Natural killer cell (primary cell): ENCODE results near the gene NUP205. TPM values are rescaled to one million over a fixed set of nuclear protein-coding genes. Genes with fewer than 3 reads are reported as not detected.

ENCODE experiments used
- ATAC-seq, 3 donors: fragments of 150-1000 bp in 2 of 3; fragments of 200-7000 bp in 1 of 3; cut with Tn5 transposase; 1 replicate in 1 of 3; 2 replicates in 2 of 3; pipeline ENCODE4 v1.10.0; 2021; ENCODE audit warnings: mild to moderate bottlenecking in 2 of 3, moderate library complexity in 2 of 3
- DNase-seq, 2 donors: peaks; one replicate each; pipeline versions ENCODE4 v3.0.0 to v3.0.0-alpha.2; 2013 to 2021; ENCODE audit warnings: mixed read lengths in 1 of 2
- H3K27ac ChIP-seq: one replicate; pipeline ENCODE4 v1.5.1; 2013; ENCODE audit warnings: mild to moderate bottlenecking, low read length
- H3K27me3 ChIP-seq: one replicate; pipeline ENCODE4 v1.6.1; 2013; ENCODE audit warnings: low read length; ENCODE audit not compliant: control insufficient read depth, insufficient read depth
- H3K36me3 ChIP-seq: one replicate; pipeline ENCODE4 v1.6.1; 2013; ENCODE audit warnings: low read length; ENCODE audit not compliant: control insufficient read depth, insufficient read depth
- H3K4me1 ChIP-seq: one replicate; pipeline ENCODE4 v1.6.1; 2013; ENCODE audit warnings: low read length; ENCODE audit not compliant: control insufficient read depth, insufficient read depth
- H3K4me3 ChIP-seq: one replicate; pipeline ENCODE4 v1.5.1; 2013; ENCODE audit warnings: low read length
- H3K9me3 ChIP-seq: one replicate; pipeline ENCODE4 v1.6.1; 2013; ENCODE audit warnings: low read length; ENCODE audit not compliant: control insufficient read depth, insufficient read depth
- H3K27ac Mint-ChIP-seq, 2 donors: one replicate each; pipeline ENCODE4 v1.8.0; 2022; ENCODE audit warnings: mild to moderate bottlenecking in 2 of 2, mixed read lengths in 2 of 2, moderate library complexity in 1 of 2
- H3K27me3 Mint-ChIP-seq, 2 donors: one replicate each; pipeline ENCODE4 v1.8.0; 2022; ENCODE audit warnings: low read depth in 2 of 2, mixed read lengths in 2 of 2
- H3K36me3 Mint-ChIP-seq: one replicate; pipeline ENCODE4 v1.8.0; 2022; ENCODE audit warnings: mixed read lengths
- H3K4me1 Mint-ChIP-seq, 2 donors: one replicate each; pipeline ENCODE4 v1.8.0; 2022; ENCODE audit warnings: mixed read lengths in 2 of 2
- H3K4me3 Mint-ChIP-seq: one replicate; pipeline ENCODE4 v1.8.0; 2022; ENCODE audit warnings: mild to moderate bottlenecking, moderate library complexity, mixed read lengths
- H3K9me3 Mint-ChIP-seq, 2 donors: one replicate each; pipeline ENCODE4 v1.8.0; 2022; ENCODE audit warnings: mixed read lengths in 2 of 2
- WGBS: methylation state at CpG from one replicate; pipeline ENCODE4 v1.1.7; 2013; ENCODE audit warnings: missing lambda C conversion rate; ENCODE audit not compliant: insufficient coverage; 5-methylcytosine and 5-hydroxymethylcytosine counted together
- intact Hi-C: fragments of 100-400 bp; cut with micrococcal nuclease; formaldehyde crosslinking; loops from one replicate; pipeline ENCODE4 v1.14.2; 2022
- total RNA-seq, 4 donors: library from RNA; stranded (reverse); fragments of 120-200 nt in 1 of 4; gene quantifications; one replicate each; pipeline versions ENCODE4 v1.2.3 to v1.2.4, GENCODE V29; 2013 to 2022
- TF ChIP-seq, protein P1 (sequence below): fragments of 200-600 bp; IDR thresholded peaks from one replicate; pipeline ENCODE4 v1.8.0; 2022; ENCODE audit warnings: antibody characterized with exemption

NUP205 gene
- total RNA-seq, 3 donors from 2014 or later (not counting 1 experiment from before 2014, with no cell fraction given), result 45.6 to 55.1 (median 53.7) TPM

- intact Hi-C loops, result no loop called here
- no peaks in the 10 kb centered on the region for H3K4me1 Mint-ChIP-seq
- H3K27me3 Mint-ChIP-seq, result no peaks in the 10 kb centered on the region
- peaks cover 6% of the 10 kb centered on the region for H3K36me3 Mint-ChIP-seq
- no peak for DNase-seq
- H3K4me3 Mint-ChIP-seq, result no peak overlapping the region
- H3K9me3 ChIP-seq, result no peaks in the 10 kb centered on the region
- no peak for ATAC-seq
- TF ChIP-seq, protein P1, sequence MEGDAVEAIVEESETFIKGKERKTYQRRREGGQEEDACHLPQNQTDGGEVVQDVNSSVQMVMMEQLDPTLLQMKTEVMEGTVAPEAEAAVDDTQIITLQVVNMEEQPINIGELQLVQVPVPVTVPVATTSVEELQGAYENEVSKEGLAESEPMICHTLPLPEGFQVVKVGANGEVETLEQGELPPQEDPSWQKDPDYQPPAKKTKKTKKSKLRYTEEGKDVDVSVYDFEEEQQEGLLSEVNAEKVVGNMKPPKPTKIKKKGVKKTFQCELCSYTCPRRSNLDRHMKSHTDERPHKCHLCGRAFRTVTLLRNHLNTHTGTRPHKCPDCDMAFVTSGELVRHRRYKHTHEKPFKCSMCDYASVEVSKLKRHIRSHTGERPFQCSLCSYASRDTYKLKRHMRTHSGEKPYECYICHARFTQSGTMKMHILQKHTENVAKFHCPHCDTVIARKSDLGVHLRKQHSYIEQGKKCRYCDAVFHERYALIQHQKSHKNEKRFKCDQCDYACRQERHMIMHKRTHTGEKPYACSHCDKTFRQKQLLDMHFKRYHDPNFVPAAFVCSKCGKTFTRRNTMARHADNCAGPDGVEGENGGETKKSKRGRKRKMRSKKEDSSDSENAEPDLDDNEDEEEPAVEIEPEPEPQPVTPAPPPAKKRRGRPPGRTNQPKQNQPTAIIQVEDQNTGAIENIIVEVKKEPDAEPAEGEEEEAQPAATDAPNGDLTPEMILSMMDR, result no peak
- no peak overlapping the region for H3K27ac ChIP-seq
- no peak overlapping the region for H3K4me3 ChIP-seq
- no peaks in the 10 kb centered on the region for H3K9me3 Mint-ChIP-seq
- no peaks in the 10 kb centered on the region for H3K27me3 ChIP-seq
- H3K36me3 ChIP-seq, result no peaks in the 10 kb centered on the region
- no peak overlapping the region for H3K27ac Mint-ChIP-seq
- H3K4me1 ChIP-seq, result no peaks in the 10 kb centered on the region
- WGBS, result 100% methylated on average over 3 of the region's 4 CpGs
Measured at GRCh38 chr7:135693558-135693957, 135.8 kb downstream of the NUP205 start.

DNA sequence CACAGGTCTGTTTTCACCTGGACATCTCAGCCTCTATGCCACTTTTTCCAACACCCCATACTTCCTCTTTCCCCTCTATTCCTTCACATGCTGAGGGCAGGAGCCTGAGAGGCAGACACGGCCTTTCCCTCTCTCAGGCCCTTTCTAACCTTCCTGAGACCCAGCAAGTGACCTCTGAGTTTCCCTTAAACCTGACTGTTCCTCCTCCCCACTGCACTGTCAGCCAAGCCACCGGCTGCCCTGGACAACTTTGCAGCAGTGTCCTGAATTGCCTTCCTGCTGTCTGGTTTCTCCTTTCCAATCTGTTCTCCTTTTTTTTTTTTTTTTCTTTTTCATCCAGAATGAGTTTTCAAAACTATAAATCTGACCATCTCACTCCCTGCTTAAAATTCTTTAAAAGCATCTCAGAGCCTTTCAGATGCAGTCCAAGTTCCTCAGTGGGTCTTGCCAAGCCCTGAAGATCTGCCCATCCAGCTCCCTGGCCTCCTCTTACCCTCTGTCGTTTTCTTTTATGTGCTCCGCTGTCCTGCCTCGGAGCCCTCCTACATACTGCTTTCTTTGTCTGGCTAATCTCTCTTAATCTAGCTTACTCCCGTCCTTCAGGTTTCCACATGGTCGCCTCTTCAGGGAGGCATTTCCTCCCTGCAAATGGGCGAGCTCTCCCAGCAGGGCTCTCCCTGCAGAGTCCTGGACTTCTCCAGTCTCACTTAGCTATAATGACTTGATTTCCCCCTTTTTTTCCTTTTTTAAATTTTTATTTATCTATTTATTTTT is 139.7 kb downstream of the NUP205 start:
- no peak overlapping the region for H3K4me3 Mint-ChIP-seq
- no peaks in the 10 kb centered on the region for H3K9me3 Mint-ChIP-seq
- H3K27ac Mint-ChIP-seq, result no peak overlapping the region
- Histone ChIP-seq H3K4me3 (no peak overlapping the region), H3K4me1 (no peaks in the 10 kb centered on the region), H3K9me3 (no peaks in the 10 kb centered on the region), H3K36me3 (no peaks in the 10 kb centered on the region), H3K27me3 (no peaks in the 10 kb centered on the region), H3K27ac (no peak overlapping the region)
- H3K27me3 Mint-ChIP-seq, result no peaks in the 10 kb centered on the region
- TF ChIP-seq, protein P1, result no peak
- WGBS, result 80% methylated on average over 8 of the region's 8 CpGs
- H3K36me3 Mint-ChIP-seq, result no peaks in the 10 kb centered on the region
- no peaks in the 10 kb centered on the region for H3K4me1 Mint-ChIP-seq
- intact Hi-C loops, result no loop called here
- ATAC-seq (no peak), DNase-seq (no peak)

Other genes starting within 250 kb of the NUP205 start
- 10 to 100 TPM; 40.6 to 47.1 (median 40.7) TPM for gene CNOT4, start 47.8 kb upstream of the NUP205 start, total RNA-seq
- 10 to 100 TPM; 19.4 to 25.8 (median 22.3) TPM for gene STMP1, start 104.6 kb downstream of the NUP205 start, total RNA-seq
- not detected for gene SLC13A4, start 170.3 kb downstream of the NUP205 start, total RNA-seq
- not detected for gene FAM180A, start 190.9 kb downstream of the NUP205 start, total RNA-seq